ENCODE measurements around the gene SLC34A3.

The SLC34A3 gene

DNA sequence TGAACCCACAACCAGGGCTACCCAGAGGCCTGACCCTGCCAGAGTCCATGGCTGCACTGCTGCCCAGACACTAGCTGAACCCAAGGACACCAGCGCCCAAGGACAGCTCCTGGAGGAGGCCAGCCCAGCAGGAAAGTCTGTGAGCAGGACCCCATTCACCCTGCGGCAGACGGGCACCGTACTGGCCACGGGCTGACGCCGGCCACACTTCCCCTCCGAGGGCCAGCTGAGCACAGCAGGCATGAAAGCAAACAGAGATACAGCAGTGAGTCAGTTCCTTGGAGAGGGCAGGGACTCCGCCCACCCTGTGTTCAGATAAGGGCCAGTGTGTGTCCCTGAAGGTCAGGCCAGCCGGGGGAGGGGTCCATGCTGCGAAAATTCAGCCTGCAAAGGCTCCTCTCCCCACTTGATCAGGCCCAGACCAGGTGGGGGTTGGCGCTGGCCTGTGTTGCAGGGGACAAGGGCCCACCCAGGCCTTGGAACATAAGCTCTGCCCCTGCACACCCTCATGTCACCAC, 11.9 kb upstream of the SLC34A3 start:
- no peak for DNase-seq

- no peak for DNase-seq
Observed at GRCh38 chr9:137219757-137220316, 10.9 kb upstream of the SLC34A3 start.

DNA sequence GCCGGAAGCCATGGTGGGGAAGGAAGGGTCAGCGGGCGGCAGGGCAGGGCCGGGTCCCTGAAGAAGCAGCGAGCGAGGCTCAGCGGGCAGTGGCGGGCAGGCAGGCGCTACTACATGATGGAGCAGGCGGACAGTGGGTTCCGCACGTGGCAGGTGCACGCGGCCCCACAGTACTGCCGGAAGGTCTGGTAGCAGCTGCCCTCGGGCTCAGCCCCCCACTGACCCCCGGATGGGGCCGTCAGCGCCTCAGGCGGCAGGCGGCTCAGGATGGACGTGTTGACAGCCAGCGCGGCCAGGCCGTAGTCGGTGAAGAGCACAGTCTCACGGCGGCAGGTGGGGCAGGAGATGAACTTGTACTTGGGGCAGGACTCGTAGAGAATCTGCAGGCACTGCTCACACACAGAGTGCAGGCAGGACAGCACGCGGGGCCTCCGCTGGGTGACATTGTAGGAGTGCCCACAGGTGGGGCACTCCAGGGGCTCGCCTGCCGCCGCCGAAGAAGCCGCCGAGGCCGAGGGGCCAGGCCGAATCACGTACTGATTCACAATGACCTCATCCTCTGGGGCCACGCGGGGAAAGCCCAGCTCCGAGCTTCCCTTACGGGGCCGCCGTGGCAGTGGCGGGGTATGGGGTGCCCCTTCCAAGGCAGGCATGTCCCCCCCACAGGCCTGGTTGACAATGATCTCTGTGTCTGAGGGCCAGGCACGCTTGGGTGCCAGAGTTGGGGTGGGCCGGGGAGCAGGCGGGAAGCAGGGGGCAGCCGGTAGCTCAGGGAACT, 10.2 kb upstream of the SLC34A3 start:
- DNase-seq: no peak

DNA sequence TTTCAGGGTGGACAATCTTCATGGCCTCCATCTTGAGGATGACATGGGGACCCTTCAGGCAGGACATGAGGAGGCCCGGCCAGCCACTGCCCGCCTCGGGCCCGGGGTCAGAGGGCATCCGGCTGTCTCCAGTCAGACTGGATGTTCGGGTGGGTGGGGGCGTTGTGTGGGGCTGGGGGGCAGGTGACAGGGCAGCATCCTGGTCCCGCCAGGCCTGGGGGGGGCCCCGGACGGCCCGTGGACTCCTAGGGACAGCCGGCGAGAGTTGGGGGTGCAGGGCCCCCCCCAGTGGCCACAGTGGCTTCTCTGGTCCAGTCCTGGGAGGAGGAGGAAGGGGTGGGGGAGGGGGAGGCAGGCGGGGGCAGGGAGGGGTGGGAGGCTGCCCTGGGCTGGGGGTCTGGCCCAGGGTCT, 9.6 kb upstream of the SLC34A3 start:
- no peak for DNase-seq

DNA sequence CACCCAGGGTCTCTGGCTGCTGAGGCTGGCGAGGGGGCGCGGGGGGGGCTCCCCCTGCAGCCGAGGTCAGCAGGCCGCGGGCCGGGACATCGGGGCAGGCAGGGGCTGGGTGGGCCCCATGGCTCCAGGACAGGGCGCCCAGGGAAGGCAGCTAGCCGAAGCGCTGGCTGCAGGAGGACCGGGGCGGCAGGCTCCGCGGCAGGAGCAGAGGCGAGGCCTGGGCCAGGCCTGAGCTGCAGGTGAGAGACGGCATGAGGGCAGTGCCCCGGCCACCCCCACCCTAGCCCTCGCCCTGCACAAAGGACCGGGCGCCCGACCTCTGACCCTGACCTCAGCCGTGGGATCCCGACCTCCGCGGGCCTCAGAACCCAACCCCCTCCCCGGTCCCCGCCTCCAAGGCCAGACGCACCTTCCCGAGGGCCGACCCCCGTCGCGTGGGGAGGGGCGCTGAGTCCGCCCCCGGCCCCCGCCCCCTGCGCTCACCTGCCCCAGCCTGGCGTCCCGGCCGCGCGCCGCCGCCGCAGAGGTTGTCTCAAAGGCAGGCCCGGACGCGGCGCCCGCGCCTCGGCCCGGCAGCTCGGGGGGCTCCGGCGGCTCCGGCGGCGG, 9.1 kb upstream of the SLC34A3 start:
- peak; percentile 48 for DNase-seq

GRCh38 chr9:137222190-137223077, 8.3 kb upstream of the SLC34A3 start, which contains the start of gene RNF208:
TSS of gene RNF208 (minus strand) at chr9:137222240. CDS start at chr9:137221212, 1,028 bp downstream.
- DNase-seq: peak; percentile 44

DNA sequence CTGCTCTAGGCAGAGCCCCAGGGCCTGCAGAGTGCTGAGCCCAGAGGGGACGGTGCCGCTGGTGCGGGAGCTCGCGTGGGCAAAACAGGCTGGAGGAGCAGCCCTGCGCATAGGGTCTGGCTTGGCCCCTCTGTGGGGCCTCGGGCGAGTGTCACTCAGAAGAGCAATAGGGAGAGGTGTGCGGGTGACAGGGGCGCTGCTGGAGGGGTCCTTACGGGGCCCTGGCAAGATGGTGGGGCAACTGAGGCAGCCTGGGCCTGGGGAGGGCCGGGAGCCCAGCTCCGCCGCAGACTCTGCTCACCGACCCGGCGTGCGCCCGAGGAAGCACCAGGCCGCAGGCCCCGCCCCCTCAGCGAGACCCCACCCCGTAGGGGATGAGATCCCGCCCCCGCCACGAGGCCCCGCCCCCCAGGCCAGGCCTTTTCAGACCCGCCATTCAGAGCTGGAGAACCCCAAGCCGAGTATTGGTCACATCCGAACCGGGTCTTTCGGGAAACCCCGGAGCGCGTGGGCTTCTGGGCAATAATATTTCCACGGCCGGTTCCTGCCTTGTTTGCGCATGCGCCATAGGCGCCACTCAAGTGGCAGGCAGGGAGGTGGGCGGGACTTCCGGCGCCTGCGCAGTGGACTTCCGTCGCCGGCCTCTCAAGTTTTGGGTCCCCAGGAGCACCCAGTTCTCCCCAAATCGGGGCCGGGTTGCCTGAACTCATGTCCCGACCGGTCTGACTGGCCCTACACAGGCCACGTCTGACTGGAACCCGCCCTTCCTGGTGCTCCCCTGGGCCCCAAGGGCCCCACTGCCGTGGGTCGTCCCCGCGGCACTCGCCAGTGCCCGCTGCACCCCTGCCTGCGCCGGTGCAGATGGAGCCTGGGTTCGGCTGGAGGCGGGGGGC, 7.4 kb upstream of the SLC34A3 start:
- DNase-seq: peak; percentile 99

- DNase-seq: peak; percentile 36
Observed at GRCh38 chr9:137224830-137225694, 5.6 kb upstream of the SLC34A3 start, which contains the start of gene CYSRT1. TSS of gene CYSRT1 (plus strand) at chr9:137225174. CDS start at chr9:137225622, 448 bp downstream.

DNA sequence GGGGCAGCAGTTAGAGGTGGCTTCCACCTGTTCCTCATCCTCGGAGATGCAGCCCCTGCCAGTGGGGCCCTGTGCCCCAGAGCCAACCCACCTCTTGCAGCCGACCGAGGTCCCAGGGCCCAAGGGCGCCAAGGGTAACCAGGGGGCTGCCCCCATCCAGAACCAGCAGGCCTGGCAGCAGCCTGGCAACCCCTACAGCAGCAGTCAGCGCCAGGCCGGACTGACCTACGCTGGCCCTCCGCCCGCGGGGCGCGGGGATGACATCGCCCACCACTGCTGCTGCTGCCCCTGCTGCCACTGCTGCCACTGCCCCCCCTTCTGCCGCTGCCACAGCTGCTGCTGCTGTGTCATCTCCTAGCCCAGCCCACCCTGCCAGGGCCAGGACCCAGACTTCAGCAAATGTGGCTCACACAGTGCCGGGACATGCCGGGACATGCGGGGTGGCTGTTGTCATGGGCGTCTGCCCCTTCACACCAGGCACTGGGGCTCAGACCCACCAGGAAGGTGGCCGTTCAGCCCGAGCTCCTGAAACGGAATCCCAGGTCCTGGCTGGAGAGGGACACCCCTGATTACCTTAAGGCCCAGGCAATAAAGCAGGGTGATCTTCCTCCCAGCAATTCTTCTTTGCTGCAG, 4.9 kb upstream of the SLC34A3 start:
- no peak for DNase-seq

DNA sequence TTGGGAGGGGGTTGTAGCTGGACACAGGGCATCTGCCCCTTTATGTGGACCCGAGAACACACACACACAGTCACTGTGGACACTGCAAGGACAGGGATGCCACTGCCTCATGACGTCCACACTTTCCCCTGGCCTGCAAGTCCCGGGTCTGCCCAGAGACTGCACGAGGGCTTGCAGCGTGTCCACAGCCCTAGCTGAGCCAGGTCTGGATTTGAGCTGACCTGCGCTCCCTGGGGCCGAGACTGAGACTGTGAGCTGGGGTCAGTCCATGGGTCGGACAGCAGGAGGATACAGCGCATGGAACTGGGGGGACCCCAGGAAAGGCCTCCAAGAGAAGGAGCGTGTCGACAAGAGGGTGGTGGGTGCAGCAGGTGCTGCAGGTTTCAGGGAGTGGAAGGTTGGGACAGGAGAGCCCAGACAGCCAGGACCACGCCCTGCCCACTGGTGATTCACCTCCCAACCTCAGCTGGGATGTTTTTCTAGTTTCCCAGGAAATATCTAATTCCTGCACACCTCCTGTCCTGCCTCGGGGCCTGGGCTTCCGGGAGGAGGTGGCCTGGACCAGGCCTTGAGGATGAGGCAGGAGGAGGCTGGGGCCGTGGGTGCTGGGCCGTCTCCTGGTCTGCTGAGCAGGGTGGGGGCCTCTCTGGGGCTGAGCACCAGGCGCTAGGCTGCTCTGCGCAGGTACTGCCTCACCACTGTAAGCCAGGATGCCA, 4.2 kb upstream of the SLC34A3 start:
- no peak for DNase-seq

DNA sequence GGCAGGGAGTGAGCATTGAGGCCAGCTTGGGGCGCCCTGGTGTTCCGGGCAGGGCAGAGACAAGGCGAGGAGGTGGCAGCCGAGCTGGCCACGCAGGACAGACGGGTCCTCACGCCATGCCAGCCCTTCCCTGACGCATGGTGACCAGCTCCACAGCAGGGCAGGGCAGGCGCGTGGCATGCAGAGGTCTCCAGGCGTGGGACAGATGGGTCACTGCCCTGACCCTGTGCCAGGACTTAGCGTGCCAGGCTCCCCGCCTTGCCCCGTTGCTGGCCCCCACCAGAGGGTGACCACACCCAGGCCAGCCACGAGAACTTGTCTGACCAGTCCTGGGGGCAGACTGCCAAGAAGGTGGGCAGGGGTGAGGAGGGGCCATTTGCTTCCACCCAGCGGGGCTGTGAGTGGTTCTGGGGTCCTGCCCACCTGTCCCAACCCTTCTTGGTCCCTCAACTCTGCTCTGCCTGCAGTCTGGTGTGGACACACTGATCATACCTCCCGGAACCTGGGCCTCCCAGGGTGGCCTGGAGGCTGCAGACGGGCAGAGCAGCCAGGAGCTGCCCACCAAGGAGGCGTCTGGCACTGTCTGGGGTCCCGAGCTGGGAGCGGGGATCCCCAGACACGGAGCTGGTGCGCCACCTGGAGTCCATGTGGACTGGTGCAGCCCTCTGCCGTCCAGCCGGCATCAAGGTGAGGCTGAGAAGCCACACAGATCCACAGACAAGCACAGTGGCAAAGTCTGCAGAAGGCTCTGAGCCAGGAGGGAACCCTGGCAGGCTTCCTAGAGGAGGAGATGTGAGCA, 3.4 kb upstream of the SLC34A3 start, which contains the start of gene RNF224:
Gene RNF224, plus strand, starts transcription at position 449 of the 799 bp plus-strand sequence. CDS start 834 bp downstream, outside the sequence.
- peak; percentile 89 for DNase-seq

DNA sequence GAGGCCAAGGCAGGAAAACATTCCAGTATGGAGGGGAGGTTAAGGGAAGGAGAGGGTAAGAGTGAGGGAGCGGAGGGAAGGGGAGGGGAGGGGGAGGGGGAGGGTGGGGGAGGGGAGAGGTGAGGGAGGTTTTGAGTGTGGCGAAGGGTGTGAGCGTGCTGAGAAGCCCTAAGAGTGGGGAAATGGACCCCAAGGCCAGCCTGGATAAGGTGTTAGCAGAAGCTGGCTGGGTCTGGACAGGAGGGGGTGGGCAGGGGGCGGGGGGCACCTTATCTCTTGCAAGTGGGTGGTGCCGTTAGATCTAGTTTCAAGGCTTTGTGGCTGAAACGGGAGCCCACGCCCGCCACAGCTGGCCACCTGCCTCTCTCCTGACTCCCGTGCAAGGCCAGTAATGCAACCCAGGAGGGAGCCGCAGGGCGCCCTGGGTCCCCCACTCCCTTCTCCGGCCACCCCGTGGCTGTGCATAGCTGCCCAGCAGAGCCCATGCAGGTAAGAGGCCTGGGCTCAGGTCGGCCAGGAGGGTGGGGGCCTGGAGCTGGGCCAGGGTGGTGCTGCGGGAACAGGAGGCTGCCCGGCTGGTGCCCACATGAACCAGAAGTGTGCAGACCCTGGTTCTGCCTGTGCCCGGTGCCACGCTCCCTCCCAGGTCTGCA, 2.7 kb upstream of the SLC34A3 start:
- DNase-seq: no peak

GRCh38 chr9:137228506-137228967, 2.2 kb upstream of the SLC34A3 start:
- DNase-seq: no peak

GRCh38 chr9:137228968-137229896, 1.5 kb upstream of the SLC34A3 start:
- no peak for DNase-seq

- DNase-seq: no peak
Observed at GRCh38 chr9:137229903-137230704, 597 bp upstream of the SLC34A3 start.
